T-helper 9 cell (primary cell): ENCODE results near the gene IGDCC3.

Experiments
- DNase-seq: peaks from one replicate; pipeline ENCODE4 v3.0.0-alpha.2; 2020

The IGDCC3 gene

GRCh38 chr15:65339416-65339815 is 38.4 kb downstream of the IGDCC3 start:
- no peak for DNase-seq

- DNase-seq = no peak
These were observed 39.0 kb downstream of the IGDCC3 start for GRCh38 chr15:65338823-65339222.

DNA sequence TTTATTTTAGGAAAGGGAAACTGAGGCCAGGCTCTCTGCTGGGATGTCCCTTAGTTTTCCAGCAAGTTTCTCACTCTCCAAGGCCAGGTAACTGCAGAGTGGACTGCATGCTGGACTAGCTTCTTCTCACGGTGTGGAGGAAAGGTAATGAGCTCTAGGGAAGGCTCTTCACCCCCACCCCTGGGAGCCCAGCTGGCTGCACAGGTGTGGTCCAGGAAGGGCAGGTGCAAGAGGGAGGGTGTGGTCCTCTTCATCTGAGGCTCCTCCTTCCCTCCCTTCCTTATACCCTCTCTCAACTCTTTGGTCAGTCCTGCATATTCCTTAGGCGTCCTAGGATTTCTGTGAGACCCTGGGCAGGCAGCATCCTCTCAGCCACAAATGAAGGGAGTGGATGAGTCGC is 39.4 kb downstream of the IGDCC3 start:
- DNase-seq = no peak

DNA sequence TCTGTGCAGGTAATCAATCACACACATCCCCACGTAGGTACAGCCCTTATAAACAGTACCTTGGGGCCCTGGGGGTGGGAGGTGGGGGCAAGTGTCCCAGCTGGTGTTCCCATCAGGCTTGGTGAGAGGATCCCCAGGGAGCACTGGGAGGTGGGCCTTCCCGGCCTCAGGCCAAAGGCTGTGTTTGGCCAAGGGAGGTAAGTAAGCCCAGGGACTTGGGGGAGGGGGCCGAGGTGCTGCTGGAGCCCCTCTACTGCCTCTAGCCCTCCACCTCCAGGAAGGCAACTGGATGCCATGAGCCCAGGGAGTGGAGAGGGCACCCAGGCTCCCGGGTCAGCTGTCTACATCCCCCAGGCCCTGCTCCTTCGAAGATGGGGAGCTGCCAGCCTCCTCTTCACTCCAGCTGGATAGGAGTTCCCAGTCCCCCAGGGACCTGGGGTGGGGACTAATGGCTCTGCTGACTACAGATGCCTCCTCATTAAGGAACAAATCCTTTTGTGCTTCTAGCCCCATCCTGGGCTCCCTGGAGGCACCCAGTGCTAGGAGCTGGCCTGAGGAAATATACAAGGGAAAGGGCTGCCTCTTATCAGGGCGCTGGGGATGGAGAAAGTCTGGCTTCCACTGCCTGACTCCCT is 40.2 kb downstream of the IGDCC3 start:
- DNase-seq = no peak

DNA sequence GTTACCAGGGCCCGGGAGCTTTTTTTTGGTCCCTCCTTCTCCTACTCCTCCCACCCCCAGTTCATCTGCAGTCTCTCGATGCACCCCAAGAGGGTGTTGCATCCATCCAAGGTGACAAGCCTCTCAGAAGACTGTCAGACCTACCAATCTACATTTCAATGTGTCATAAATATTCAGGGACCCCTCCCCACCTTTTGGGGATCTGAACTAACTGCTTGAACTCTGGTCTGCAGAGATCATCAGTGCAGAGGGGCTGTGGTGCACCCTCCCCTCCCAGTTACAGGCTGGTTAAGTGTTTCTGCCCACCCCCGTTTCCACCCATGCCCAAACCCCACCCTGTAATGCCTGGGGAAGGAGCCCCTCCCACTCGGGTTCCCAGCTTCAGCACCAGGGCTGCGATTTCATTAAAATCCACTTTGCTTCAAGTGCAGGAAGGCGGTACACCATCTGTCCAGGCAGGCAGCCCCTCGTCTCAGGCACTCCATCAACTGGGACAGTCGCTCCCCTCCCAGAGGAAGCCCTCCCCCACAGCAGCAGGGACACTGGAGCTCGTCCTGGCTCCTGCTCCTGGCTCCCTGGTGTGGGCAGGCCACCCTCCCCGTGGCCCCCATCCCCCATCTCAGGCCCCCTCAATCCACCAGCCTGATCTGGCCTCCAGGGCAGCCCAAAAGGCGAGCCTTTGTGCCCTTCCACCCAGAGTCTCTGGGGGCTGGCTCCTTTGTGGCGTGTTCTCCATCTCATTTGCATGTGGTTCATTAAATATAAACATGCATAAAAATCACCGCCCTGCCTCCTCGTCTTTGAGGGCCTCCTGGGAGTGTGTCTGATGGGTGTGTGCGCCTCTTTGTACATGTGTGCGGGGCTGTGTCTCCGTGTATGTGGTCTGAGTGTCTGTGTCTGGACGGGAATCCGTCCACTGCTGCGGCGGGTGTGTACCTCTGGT is 41.0 kb downstream of the IGDCC3 start:
- DNase-seq = no peak

- DNase-seq = no peak
These were observed 42.3 kb downstream of the IGDCC3 start for GRCh38 chr15:65335278-65336055.

DNA sequence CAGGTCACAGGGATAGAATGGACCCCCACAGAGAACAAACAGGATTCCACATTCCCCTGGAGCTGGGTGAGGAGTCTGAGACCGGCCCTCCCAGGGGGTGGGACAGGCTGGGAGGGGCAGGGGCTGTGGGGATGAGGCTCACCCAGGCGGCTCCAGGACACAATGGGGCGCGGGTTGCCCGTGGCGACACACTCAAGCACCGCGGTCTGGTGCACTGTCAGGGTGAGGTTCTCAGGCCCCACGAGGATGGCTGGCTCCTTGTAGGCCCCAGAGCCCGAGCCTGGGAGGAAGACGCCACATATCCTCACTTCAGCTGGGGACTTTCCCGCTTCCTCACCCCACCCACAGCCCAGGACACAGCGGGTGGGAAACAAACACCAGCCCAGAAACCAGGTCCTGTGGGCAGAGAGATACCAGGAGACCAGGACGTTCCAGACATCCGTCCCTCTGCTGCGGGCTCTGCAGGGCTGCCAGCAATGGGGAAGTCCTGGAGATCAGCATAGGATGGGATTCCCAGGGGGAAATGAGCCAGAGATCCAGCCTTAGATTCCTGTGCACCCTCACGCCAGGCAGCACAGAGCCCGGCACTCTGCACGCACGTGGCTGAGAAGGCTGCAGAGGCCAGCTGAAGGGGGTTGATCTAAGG is 43.1 kb downstream of the IGDCC3 start:
- no peak for DNase-seq

- no peak for DNase-seq
These were observed 43.9 kb downstream of the IGDCC3 start for GRCh38 chr15:65333856-65334255.

GRCh38 chr15:65333148-65333820 is 44.5 kb downstream of the IGDCC3 start:
- DNase-seq = no peak

GRCh38 chr15:65332391-65333147 is 45.2 kb downstream of the IGDCC3 start:
- no peak for DNase-seq

DNA sequence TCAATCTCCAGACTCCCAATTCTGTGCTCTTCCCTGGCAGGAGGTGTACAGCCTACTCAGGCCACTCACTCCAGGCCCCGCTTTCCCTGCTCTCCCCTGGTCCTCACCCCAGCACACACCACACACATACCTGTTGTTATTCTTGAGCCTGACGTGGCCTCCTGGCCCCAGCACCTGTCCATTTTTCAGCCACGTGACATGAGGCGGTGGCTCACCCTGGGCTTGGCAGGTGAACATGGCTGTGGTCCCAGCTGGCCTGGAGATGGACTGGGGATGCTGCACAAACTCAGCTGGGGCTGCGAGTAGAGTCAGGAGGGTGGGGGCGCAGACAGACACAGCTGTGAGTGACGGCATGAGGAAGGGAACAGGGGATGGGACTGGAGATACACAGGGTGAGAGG is 46.0 kb downstream of the IGDCC3 start:
- DNase-seq = no peak

- DNase-seq = no peak
These were observed 46.7 kb downstream of the IGDCC3 start for GRCh38 chr15:65330934-65331645.

- no peak for DNase-seq
These were observed 47.6 kb downstream of the IGDCC3 start for GRCh38 chr15:65329984-65330735.

- DNase-seq = no peak
These were observed 48.4 kb downstream of the IGDCC3 start for GRCh38 chr15:65329288-65329983.

- DNase-seq = no peak
These were observed 49.1 kb downstream of the IGDCC3 start for GRCh38 chr15:65328506-65329287.

DNA sequence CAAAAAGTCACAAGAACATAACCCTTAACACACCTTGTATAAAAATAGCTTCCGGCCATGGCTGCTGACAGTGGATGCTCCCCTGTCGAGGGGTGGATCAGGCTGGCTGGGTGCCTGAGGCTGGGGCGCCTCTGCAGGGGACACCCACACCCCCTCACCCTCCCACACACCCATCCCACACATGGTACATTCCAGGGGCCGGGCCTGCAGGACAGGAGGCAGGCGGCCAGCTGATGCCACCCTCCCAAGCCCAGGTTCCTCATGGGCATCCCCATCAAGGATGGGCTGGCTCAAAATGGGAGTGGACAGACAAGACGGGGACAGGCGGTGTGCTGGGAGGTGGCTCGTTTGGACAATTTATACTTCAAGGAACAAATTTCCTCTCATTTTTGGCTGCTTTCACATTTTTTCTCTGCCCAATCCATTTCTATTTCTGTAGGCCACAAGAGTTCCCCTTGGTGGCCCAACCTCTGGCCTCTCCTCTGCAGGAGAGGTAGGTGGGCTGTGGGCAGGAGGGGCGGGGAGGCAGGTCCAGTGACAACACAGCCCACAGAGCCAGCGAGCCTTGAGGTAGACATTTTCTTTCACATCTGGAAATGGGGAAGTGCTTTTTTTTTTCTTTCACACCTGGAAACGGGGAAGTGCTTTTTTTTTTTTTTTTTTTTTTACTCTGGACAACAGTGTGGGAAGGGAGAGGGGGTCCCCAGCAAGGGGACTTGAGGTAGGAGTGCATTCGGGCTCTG is 50.0 kb downstream of the IGDCC3 start:
- no peak for DNase-seq

GRCh38 chr15:65326818-65327217 is 51.0 kb downstream of the IGDCC3 start:
- DNase-seq = no peak

DNA sequence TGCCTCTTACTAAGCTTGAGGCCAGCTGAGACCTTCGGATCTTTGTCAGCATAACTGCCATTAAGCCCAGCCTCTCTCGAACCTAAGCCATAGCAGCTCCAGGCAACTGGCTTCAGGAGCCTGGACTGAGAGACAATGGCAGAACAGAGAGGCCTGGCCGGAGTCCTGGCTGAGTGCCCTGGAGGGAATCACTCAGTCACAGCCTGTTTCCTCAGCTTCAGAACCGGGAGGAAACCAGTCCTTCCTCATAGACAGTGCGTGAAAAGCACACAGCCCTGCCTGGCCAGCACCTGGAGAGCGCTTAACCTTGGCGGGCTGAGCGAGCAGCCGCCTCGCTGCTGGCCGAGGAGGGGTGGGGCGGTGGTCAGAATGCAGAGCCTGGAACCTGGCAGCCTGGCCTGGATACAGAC is 51.7 kb downstream of the IGDCC3 start:
- no peak for DNase-seq
